HEK293T (cell line): ENCODE measurements around the gene ANGPTL7.

ENCODE experiments used
- CTCF ChIA-PET: fragments of 350-600 bp; formaldehyde crosslinking; extraction: SDS; loops from one replicate; lab custom pipeline; 2021; ENCODE audit warnings: antibody characterized with exemption, inconsistent platforms; lab: Yijun Ruan, JAX
- POLR2A ChIA-PET: fragments of 350-600 bp; formaldehyde crosslinking; extraction: SDS; loops from one replicate; lab custom pipeline; 2020; ENCODE audit warnings: antibody characterized with exemption, inconsistent platforms; lab: Yijun Ruan, JAX
- DNase-seq: peaks from one replicate; pipeline ENCODE4 v3.0.0; 2012; ENCODE audit warnings: mixed read lengths; ENCODE audit errors: extremely low spot score
- ARNT ChIP-seq: fragments of 450-650 bp; IDR thresholded peaks from 2 replicates; pipeline ENCODE4 v1.6.1; 2017; ENCODE audit warnings: mild to moderate bottlenecking
- BHLHE40 ChIP-seq: fragments of 450-650 bp; IDR thresholded peaks from 2 replicates; pipeline ENCODE4 v1.6.1; 2016; ENCODE audit warnings: mild to moderate bottlenecking, moderate library complexity, borderline replicate concordance
- CTBP1 ChIP-seq: fragments of 450-650 bp; IDR thresholded peaks from 2 replicates; pipeline ENCODE4 v1.6.1; 2016; ENCODE audit warnings: borderline replicate concordance
- ELF4 ChIP-seq: fragments of 450-650 bp; IDR thresholded peaks from 2 replicates; pipeline ENCODE4 v1.6.1; 2017; ENCODE audit warnings: antibody characterized with exemption
- FOXA1 ChIP-seq: fragments of 450-650 bp; IDR thresholded peaks from 2 replicates; pipeline ENCODE4 v1.6.1; 2016; ENCODE audit warnings: mild to moderate bottlenecking
- FOXK2 ChIP-seq: fragments of 450-650 bp; IDR thresholded peaks from 2 replicates; pipeline ENCODE4 v1.6.1; 2016; ENCODE audit warnings: mild to moderate bottlenecking
- FOXM1 ChIP-seq: fragments of 450-650 bp; IDR thresholded peaks from 2 replicates; pipeline ENCODE4 v1.6.1; 2017; ENCODE audit warnings: mild to moderate bottlenecking, borderline replicate concordance
- HDGF ChIP-seq: fragments of 450-650 bp; IDR thresholded peaks from 2 replicates; pipeline ENCODE4 v1.6.1; 2017; ENCODE audit warnings: antibody characterized with exemption, borderline replicate concordance
- L3MBTL2 ChIP-seq: fragments of 450-650 bp; conservative IDR thresholded peaks from 2 replicates; pipeline ENCODE4 v1.6.1; 2016; ENCODE audit warnings: mild to moderate bottlenecking
- LEF1 ChIP-seq: fragments of 450-650 bp; IDR thresholded peaks from 2 replicates; pipeline ENCODE4 v1.6.1; 2017; ENCODE audit warnings: mild to moderate bottlenecking, borderline replicate concordance
- NFRKB ChIP-seq: fragments of 450-650 bp; IDR thresholded peaks from 2 replicates; pipeline ENCODE4 v1.6.1; 2016; ENCODE audit warnings: mild to moderate bottlenecking, moderate library complexity
- SP1 ChIP-seq: fragments of 450-650 bp; IDR thresholded peaks from 2 replicates; pipeline ENCODE4 v1.6.1; 2017
- SUZ12 ChIP-seq: fragments of 450-650 bp; IDR thresholded peaks from 2 replicates; pipeline ENCODE4 v1.6.1; 2016; ENCODE audit warnings: mild to moderate bottlenecking
- TARDBP ChIP-seq: fragments of 450-650 bp; IDR thresholded peaks from 2 replicates; pipeline ENCODE4 v1.6.1; 2016
- ZNF384 ChIP-seq: fragments of 450-650 bp; IDR thresholded peaks from 2 replicates; pipeline ENCODE4 v1.6.1; 2016
- TF ChIP-seq, protein P1 (sequence below): fragments of 450-650 bp; IDR thresholded peaks from 2 replicates; pipeline ENCODE4 v1.6.1; 2016

Gene ANGPTL7

GRCh38 chr1:11144570-11145256 is 44.4 kb upstream of the ANGPTL7 start:
- ChIA-PET CTCF (no interaction called here), POLR2A (no interaction called here)
- TF ChIP-seq ZNF384 (no peak), CTBP1 (no peak), L3MBTL2 (no peak), SP1 (no peak), ARNT (no peak), SUZ12 (no peak), FOXK2 (no peak), HDGF (no peak), FOXM1 (no peak), NFRKB (no peak), TARDBP (no peak), LEF1 (no peak), BHLHE40 (no peak), ELF4 (no peak), FOXA1 (no peak)
- TF ChIP-seq, protein P1, sequence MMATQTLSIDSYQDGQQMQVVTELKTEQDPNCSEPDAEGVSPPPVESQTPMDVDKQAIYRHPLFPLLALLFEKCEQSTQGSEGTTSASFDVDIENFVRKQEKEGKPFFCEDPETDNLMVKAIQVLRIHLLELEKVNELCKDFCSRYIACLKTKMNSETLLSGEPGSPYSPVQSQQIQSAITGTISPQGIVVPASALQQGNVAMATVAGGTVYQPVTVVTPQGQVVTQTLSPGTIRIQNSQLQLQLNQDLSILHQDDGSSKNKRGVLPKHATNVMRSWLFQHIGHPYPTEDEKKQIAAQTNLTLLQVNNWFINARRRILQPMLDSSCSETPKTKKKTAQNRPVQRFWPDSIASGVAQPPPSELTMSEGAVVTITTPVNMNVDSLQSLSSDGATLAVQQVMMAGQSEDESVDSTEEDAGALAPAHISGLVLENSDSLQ = no peak
- DNase-seq = no peak

- no peak for TF ChIP-seq SUZ12
- no peak for TF ChIP-seq LEF1
- no peak for TF ChIP-seq ZNF384
- TF ChIP-seq ARNT = no peak
- TF ChIP-seq FOXM1 = no peak
- TF ChIP-seq FOXA1 = no peak
- TF ChIP-seq SP1 = no peak
- TF ChIP-seq TARDBP = no peak
- no peak for TF ChIP-seq HDGF
- TF ChIP-seq ELF4 = no peak
- TF ChIP-seq CTBP1 = no peak
- TF ChIP-seq FOXK2 = no peak
- TF ChIP-seq L3MBTL2 = no peak
- no peak for TF ChIP-seq BHLHE40
- TF ChIP-seq, protein P1 = no peak
- TF ChIP-seq NFRKB = no peak
- ChIA-PET CTCF (interaction anchor here (0.6 kb wide), 1 partner anchor 500 kb away, joined by 3 read pairs; no protein-coding TSS in a partner anchor), POLR2A (no interaction called here)
- DNase-seq = no peak
Measured at GRCh38 chr1:11145741-11146140, 43.4 kb upstream of the ANGPTL7 start.

DNA sequence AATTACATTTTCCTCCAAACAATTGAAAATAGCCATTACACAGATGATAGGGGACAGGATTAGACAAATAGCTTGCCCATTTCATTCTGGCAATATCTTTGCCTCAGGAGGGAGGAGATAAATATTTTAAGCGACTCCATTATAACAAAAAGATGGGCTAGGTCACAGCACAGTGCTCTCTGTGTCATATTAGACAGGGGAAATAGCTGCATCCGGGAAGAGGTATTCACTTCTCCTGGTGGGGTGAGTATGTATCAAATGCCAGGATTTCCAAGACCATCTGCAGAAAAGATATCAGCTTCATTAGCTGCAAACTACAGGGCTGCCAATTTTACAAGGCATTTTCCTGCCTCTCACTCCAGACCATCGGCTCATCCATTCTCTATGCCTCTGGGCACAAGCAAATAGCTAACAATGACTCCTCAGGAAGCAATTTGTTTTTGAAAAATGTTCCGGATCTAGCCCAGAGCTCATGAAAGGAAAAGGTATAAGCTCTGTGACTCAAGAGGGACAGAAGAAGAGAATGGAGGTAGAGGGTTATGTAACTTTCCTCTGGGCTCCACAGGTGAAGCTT is 41.9 kb upstream of the ANGPTL7 start:
- ChIA-PET CTCF (interaction anchor here (0.6 to 1.0 kb wide), 2 partner anchors 22 to 109 kb away, joined by 3 to 5 read pairs; no protein-coding TSS in a partner anchor), POLR2A (interaction anchor here (1.0 kb wide), 1 partner anchor 48 kb away, joined by 3 read pairs; the partner anchor contains the start of gene EXOSC10)
- no peak for DNase-seq

DNA sequence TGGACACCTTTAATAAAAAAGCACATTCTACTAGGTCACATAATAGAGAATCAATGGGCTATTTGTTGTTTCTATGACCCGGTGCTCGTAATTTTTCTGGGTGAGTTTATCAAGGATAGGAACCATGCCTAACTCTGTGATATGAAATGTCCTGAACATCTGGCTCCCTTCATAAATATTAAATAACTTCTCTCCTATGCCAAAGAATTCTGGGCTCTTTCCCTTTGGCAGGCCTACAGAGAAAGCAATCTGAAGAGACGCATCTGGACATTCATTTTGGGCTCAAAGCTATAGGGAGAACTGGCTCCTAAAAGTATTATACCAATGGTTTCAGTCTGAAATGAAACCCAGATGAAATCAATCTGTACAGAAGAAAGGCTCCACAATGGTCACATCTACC is 38.8 kb upstream of the ANGPTL7 start:
- no peak for DNase-seq
- ChIA-PET POLR2A (no interaction called here), CTCF (no interaction called here)
- no peak for TF ChIP-seq TARDBP
- TF ChIP-seq FOXK2 = no peak
- no peak for TF ChIP-seq BHLHE40
- no peak for TF ChIP-seq NFRKB
- no peak for TF ChIP-seq ELF4
- no peak for TF ChIP-seq CTBP1
- TF ChIP-seq FOXA1 = no peak

More for the DNA sequence above, 41.9 kb upstream of the ANGPTL7 start:
- no peak for TF ChIP-seq HDGF
- TF ChIP-seq, protein P1 = no peak
- no peak for TF ChIP-seq SP1
- no peak for TF ChIP-seq FOXK2
- TF ChIP-seq ELF4 = no peak
- TF ChIP-seq BHLHE40 = no peak
- TF ChIP-seq FOXA1 = no peak
- TF ChIP-seq ARNT = no peak
- no peak for TF ChIP-seq SUZ12
- no peak for TF ChIP-seq ZNF384
- TF ChIP-seq NFRKB = no peak
- TF ChIP-seq LEF1 = no peak
- TF ChIP-seq L3MBTL2 = no peak
- TF ChIP-seq FOXM1 = no peak
- no peak for TF ChIP-seq TARDBP
- no peak for TF ChIP-seq CTBP1

- DNase-seq = no peak
- POLR2A ChIA-PET = no interaction called here
- CTCF ChIA-PET = no interaction called here
- TF ChIP-seq TARDBP = no peak
- no peak for TF ChIP-seq FOXA1
- TF ChIP-seq SUZ12 = no peak
- TF ChIP-seq BHLHE40 = no peak
- TF ChIP-seq ARNT = no peak
- TF ChIP-seq SP1 = no peak
- no peak for TF ChIP-seq ZNF384
- no peak for TF ChIP-seq FOXK2
- TF ChIP-seq NFRKB = no peak
- TF ChIP-seq HDGF = no peak
- TF ChIP-seq, protein P1 = no peak
- TF ChIP-seq CTBP1 = no peak
- TF ChIP-seq LEF1 = no peak
- no peak for TF ChIP-seq L3MBTL2
- no peak for TF ChIP-seq ELF4
- TF ChIP-seq FOXM1 = no peak
Measured at GRCh38 chr1:11151114-11151513, 38.0 kb upstream of the ANGPTL7 start.
